PC-9 (cell line): ENCODE results near the gene TMEM92.

Source experiments
- CTCF ChIP-seq: fragments of 200-600 bp; sonication (generic); conservative IDR thresholded peaks from 2 replicates; pipeline ENCODE4 v1.6.1; 2017; ENCODE audit warnings: mixed run types, antibody characterized with exemption, mild to moderate bottlenecking, moderate library complexity
- EZH2 ChIP-seq: fragments of 200-600 bp; sonication (generic); IDR thresholded peaks from 2 replicates; pipeline ENCODE4 v1.8.0; 2017; ENCODE audit warnings: antibody characterized with exemption, low read depth

GRCh38 chr17:50237901-50238300, 36.4 kb upstream of the TMEM92 start:
- TF ChIP-seq CTCF, result no peak
- TF ChIP-seq EZH2, result no peak
